Neural progenitor cell (in vitro differentiated cells): ENCODE data around the gene PHF2. TPM values are rescaled to one million over a fixed set of nuclear protein-coding genes. Genes with fewer than 3 reads are reported as not detected.

Source experiments
- DNase-seq: peaks from one replicate; pipeline ENCODE4 v3.0.0-alpha.2; 2016; ENCODE audit warnings: low spot score
- H2AFZ ChIP-seq: fragments of 200-600 bp; sonication (generic); replicated peaks from 2 replicates; pipeline ENCODE4 v1.6.1; 2016; ENCODE audit warnings: antibody characterized with exemption
- H3F3A ChIP-seq: fragments of 200-600 bp; sonication (generic); 2 replicates; pipeline ENCODE4 v1.6.1; 2016; ENCODE audit warnings: antibody characterized with exemption, low read depth
- H3K27ac ChIP-seq: fragments of 200-600 bp; sonication (generic); 2 replicates; pipeline ENCODE4 v1.5.1; 2016; ENCODE audit warnings: mild to moderate bottlenecking
- H3K27me3 ChIP-seq: fragments of 200-600 bp; sonication (generic); 2 replicates; pipeline ENCODE4 v1.6.1; 2016; ENCODE audit warnings: mild to moderate bottlenecking, moderate library complexity
- H3K36me3 ChIP-seq: fragments of 200-600 bp; sonication (generic); 2 replicates; pipeline ENCODE4 v1.5.1; 2016
- H3K4me1 ChIP-seq: fragments of 200-600 bp; sonication (generic); 2 replicates; pipeline ENCODE4 v1.6.1; 2016; ENCODE audit warnings: mixed run types
- H3K4me2 ChIP-seq: fragments of 200-600 bp; sonication (generic); 2 replicates; pipeline ENCODE4 v1.6.1; 2016
- H3K4me3 ChIP-seq: fragments of 200-600 bp; sonication (generic); 2 replicates; pipeline ENCODE4 v1.5.1; 2016
- H3K79me2 ChIP-seq: fragments of 200-600 bp; sonication (generic); 2 replicates; pipeline ENCODE4 v1.6.1; 2016; ENCODE audit warnings: low read depth
- H3K9ac ChIP-seq: fragments of 200-600 bp; sonication (generic); 2 replicates; pipeline ENCODE4 v1.6.1; 2016
- H3K9me3 ChIP-seq: fragments of 200-600 bp; sonication (generic); 2 replicates; pipeline ENCODE4 v1.5.1; 2016; ENCODE audit warnings: low read depth
- H4K20me1 ChIP-seq: fragments of 200-600 bp; sonication (generic); 2 replicates; pipeline ENCODE4 v1.6.1; 2016; ENCODE audit warnings: low read depth
- H3K27ac Mint-ChIP-seq: 3 replicates; pipeline ENCODE4 v1.8.0; 2021; ENCODE audit warnings: mixed read lengths
- H3K27me3 Mint-ChIP-seq: 2 replicates; pipeline ENCODE4 v1.8.0; 2022; ENCODE audit warnings: low read depth, mild to moderate bottlenecking, inconsistent platforms, moderate library complexity, mixed read lengths; ENCODE audit not compliant: insufficient read depth
- H3K36me3 Mint-ChIP-seq: 3 replicates; pipeline ENCODE4 v1.8.0; 2021; ENCODE audit warnings: mixed read lengths
- H3K4me1 Mint-ChIP-seq: 3 replicates; pipeline ENCODE4 v1.8.0; 2021; ENCODE audit warnings: mixed read lengths
- H3K4me3 Mint-ChIP-seq: 3 replicates; pipeline ENCODE4 v1.8.0; 2021; ENCODE audit warnings: mild to moderate bottlenecking, moderate library complexity, mixed read lengths
- H3K9me3 Mint-ChIP-seq: 3 replicates; pipeline ENCODE4 v1.8.0; 2020; ENCODE audit warnings: mixed read lengths
- EZH2 ChIP-seq: fragments of 200-600 bp; sonication (generic); IDR thresholded peaks from 2 replicates; pipeline ENCODE4 v1.6.1; 2017; ENCODE audit warnings: antibody characterized with exemption, mild to moderate bottlenecking, moderate library complexity
- EZH2phosphoT487 ChIP-seq: fragments of 200-600 bp; sonication (generic); IDR thresholded peaks from 2 replicates; pipeline ENCODE4 v1.6.1; 2017; ENCODE audit warnings: antibody characterized with exemption
- total RNA-seq: library from RNA; depleted of rRNA; stranded (reverse); fragments of >200 nt; gene quantifications from 2 replicates; pipeline ENCODE4 v1.2.3, GENCODE V29; 2015; ENCODE audit warnings: low replicate concordance
- TF ChIP-seq, protein P1 (sequence below): fragments of 200-600 bp; sonication (generic); IDR thresholded peaks from 2 replicates; pipeline ENCODE4 v1.5.1; 2017; ENCODE audit warnings: antibody characterized with exemption, mild to moderate bottlenecking

The PHF2 gene
- total RNA-seq, 1 donor from 2014 or later: 17.6 TPM

- TF ChIP-seq EZH2phosphoT487: no peak
- no peak for TF ChIP-seq EZH2
- TF ChIP-seq, protein P1, sequence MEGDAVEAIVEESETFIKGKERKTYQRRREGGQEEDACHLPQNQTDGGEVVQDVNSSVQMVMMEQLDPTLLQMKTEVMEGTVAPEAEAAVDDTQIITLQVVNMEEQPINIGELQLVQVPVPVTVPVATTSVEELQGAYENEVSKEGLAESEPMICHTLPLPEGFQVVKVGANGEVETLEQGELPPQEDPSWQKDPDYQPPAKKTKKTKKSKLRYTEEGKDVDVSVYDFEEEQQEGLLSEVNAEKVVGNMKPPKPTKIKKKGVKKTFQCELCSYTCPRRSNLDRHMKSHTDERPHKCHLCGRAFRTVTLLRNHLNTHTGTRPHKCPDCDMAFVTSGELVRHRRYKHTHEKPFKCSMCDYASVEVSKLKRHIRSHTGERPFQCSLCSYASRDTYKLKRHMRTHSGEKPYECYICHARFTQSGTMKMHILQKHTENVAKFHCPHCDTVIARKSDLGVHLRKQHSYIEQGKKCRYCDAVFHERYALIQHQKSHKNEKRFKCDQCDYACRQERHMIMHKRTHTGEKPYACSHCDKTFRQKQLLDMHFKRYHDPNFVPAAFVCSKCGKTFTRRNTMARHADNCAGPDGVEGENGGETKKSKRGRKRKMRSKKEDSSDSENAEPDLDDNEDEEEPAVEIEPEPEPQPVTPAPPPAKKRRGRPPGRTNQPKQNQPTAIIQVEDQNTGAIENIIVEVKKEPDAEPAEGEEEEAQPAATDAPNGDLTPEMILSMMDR: no peak
- Histone ChIP-seq H3F3A (no peaks in the 10 kb centered on the region), H3K27ac (no peak overlapping the region), H3K9me3 (no peaks in the 10 kb centered on the region), H3K36me3 (peaks cover 3% of the 10 kb centered on the region), H3K79me2 (no peaks in the 10 kb centered on the region), H3K4me3 (no peak overlapping the region), H3K4me1 (peaks cover 6% of the 10 kb centered on the region), H2AFZ (no peak overlapping the region), H3K27me3 (no peaks in the 10 kb centered on the region), H4K20me1 (no peaks in the 10 kb centered on the region), H3K4me2 (no peak overlapping the region), H3K9ac (no peak overlapping the region)
- no peaks in the 10 kb centered on the region for H3K9me3 Mint-ChIP-seq
- peaks cover 2% of the 10 kb centered on the region for H3K27me3 Mint-ChIP-seq
- no peak overlapping the region for H3K27ac Mint-ChIP-seq
- H3K36me3 Mint-ChIP-seq: peaks cover 20% of the 10 kb centered on the region
- no peak overlapping the region for H3K4me3 Mint-ChIP-seq
- DNase-seq: no peak
- peaks cover 8% of the 10 kb centered on the region for H3K4me1 Mint-ChIP-seq
Measured at GRCh38 chr9:93557366-93558137, 18.8 kb upstream of the PHF2 start.

DNA sequence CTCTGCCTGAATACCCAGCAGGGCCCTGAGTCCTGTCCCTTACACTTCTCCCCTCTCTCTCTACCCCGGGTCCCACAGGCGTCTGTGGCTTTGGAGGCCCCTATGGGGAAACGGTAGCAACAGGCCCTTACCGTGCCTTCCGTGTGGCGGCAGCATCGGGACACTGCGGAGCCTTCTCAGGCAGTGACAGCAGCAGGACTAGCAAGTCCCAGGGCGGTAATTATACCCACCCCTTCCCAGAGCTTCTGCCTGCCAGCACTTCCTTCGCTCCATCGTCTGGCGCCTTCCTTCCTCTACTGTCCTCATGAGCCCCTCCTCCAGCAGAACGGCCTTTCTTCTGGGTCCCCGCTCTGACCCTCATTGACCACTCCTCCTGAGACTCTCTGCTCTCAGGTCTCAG, 17.9 kb upstream of the PHF2 start:
- Histone ChIP-seq H3F3A (no peaks in the 10 kb centered on the region), H2AFZ (no peak overlapping the region), H3K9ac (no peak overlapping the region), H4K20me1 (no peaks in the 10 kb centered on the region), H3K9me3 (no peaks in the 10 kb centered on the region), H3K4me2 (no peak overlapping the region), H3K4me1 (peaks cover 6% of the 10 kb centered on the region), H3K4me3 (no peak overlapping the region), H3K27ac (no peak overlapping the region), H3K36me3 (no peaks in the 10 kb centered on the region), H3K27me3 (no peaks in the 10 kb centered on the region), H3K79me2 (no peaks in the 10 kb centered on the region)
- peaks cover 8% of the 10 kb centered on the region for H3K4me1 Mint-ChIP-seq
- peaks cover 2% of the 10 kb centered on the region for H3K27me3 Mint-ChIP-seq
- no peak for TF ChIP-seq EZH2
- TF ChIP-seq EZH2phosphoT487: no peak
- TF ChIP-seq, protein P1: no peak
- H3K4me3 Mint-ChIP-seq: no peak overlapping the region
- peak overlapping the region; percentile 25 for H3K27ac Mint-ChIP-seq
- no peak for DNase-seq
- H3K9me3 Mint-ChIP-seq: no peaks in the 10 kb centered on the region
- peaks cover 20% of the 10 kb centered on the region for H3K36me3 Mint-ChIP-seq

DNA sequence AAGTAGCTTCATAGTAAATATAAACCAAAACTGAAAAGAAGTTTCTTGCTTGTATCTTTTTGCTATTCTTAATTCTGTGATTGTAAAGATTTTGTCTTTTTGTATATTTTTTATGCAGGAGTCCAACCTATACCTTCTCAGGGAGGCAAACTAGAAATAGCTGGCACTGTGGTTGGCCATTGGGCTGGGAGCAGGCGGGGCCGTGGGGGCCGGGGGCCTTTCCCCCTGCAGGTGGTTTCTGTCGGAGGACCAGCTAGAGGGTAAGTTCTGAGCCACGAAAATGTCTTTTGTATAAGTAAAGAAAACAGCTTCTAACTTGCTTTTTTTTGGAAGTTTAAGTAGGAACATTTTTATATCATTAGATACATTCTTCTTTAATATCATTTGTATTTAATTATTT, 15.4 kb upstream of the PHF2 start:
- peaks cover 20% of the 10 kb centered on the region for H3K36me3 Mint-ChIP-seq
- H3K9me3 ChIP-seq: no peaks in the 10 kb centered on the region
- TF ChIP-seq EZH2phosphoT487: no peak
- TF ChIP-seq, protein P1: no peak
- TF ChIP-seq EZH2: no peak
- H3K4me2 ChIP-seq: no peak overlapping the region
- no peak overlapping the region for H2AFZ ChIP-seq
- no peak overlapping the region for H3K4me3 ChIP-seq
- no peak overlapping the region for H3K4me3 Mint-ChIP-seq
- no peak for DNase-seq
- H3K27ac Mint-ChIP-seq: no peak overlapping the region
- H3K4me1 Mint-ChIP-seq: peaks cover 9% of the 10 kb centered on the region
- H4K20me1 ChIP-seq: no peaks in the 10 kb centered on the region
- no peaks in the 10 kb centered on the region for H3K36me3 ChIP-seq
- H3K79me2 ChIP-seq: no peaks in the 10 kb centered on the region
- H3K9me3 Mint-ChIP-seq: no peaks in the 10 kb centered on the region
- H3K9ac ChIP-seq: no peak overlapping the region
- H3K4me1 ChIP-seq: peaks cover under 1% of the 10 kb centered on the region
- no peak overlapping the region for H3K27ac ChIP-seq
- peaks cover 2% of the 10 kb centered on the region for H3K27me3 Mint-ChIP-seq
- H3F3A ChIP-seq: peaks cover 9% of the 10 kb centered on the region
- no peaks in the 10 kb centered on the region for H3K27me3 ChIP-seq
